GM18909 (cell line): ENCODE measurements around the gene RAB11FIP3.
A peak's percentile ranks its signal among the peaks of the same experiment; 100 is the strongest.

Experiments used
- ATAC-seq: cut with Tn5 transposase; IDR thresholded peaks from one replicate; pipeline ENCODE4 v1.9.1; 2021; ENCODE audit warnings: mild to moderate bottlenecking; ENCODE audit not compliant: unreplicated experiment, poor library complexity

RAB11FIP3 gene

DNA sequence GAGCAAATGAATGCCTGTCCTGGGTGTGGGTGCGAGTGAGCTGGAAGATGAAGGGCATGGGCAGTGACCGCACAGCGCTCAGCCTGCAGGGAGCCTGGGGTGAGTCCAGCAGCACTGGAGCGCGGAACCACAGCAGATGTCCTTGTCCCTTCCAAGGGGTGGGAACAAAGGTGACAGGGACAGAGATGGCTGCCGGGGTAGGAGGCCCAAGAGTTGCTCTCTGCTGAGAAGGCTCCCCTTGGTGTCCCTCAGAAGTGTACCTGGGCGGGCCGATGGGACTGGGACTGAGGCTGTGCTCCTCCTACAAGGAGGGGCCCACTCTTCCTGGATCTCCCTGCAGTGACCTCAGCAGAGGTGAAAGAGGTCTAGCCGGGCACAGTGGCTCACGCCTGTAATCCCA is 36.1 kb upstream of the RAB11FIP3 start:
- no peak for ATAC-seq

DNA sequence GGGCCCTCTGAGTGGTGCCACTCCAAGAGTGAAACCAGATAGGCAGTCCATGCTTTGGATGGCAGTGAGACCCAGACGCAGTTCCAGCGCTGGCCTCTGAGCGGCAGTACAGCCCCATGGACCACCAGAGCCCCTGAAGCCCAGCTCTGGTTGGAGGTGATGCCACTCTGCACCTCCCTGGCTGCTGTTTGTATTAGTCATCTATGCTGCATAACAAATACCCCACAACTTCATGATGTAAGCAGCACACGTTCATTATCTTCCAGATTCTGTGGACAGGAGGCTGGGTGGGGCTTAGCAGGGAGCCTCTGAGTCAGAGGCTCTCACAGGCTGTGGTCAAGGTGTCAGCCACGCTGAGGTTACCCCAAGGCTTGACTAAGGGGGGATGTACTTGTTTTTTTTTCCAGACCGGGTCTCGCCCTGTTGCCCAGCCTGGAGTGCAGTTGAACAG is 33.5 kb upstream of the RAB11FIP3 start:
- ATAC-seq, result no peak

DNA sequence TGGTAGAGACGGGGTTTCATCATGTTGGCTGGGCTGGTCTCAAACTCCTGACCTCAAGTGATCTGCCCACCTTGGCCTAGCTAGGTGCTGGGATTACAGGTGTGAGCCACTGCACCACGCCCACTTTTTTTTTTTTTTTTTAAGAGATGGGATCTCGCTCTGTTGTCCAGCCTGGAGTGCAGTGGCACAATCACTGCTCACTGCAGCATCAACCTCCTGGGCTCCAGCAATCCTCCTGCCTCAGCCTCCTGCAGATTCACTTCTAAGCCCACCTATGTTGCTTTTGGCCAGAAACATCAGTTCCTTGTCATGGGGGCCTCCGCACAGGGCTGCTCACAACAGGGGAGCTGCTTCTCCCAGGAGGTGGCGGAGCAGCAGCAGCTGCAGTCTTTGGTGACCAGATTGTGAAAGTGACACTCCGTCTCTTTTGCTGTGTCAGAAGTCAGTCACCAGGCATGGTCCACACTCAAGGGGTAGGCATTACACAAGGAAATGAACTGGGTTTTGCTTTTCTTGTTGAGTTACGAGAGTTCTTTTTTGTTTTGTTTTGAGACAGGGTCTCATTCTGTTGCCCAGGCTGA is 32.9 kb upstream of the RAB11FIP3 start:
- no peak for ATAC-seq

GRCh38 chr16:396199-396598 is 29.2 kb upstream of the RAB11FIP3 start:
- ATAC-seq, result no peak

DNA sequence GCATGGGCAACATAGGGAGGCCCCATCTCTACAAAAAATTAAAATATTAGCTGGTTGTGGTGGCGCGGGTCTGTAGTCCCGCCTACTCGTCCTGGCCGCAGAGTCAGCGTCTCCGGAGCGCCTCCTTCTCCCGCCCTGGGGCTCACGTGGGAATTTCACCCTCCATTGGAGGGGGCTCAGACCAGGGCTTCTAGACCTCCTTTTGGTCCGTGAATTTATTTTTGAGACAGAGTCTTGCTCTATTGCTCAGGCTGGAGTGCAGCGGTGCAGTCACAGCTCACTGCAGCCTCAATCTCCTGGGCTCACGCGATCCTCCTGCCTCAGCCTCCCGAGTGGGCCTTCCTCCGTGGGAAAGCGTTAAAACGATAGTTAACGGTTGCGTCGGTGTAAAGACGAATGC is 28.8 kb upstream of the RAB11FIP3 start:
- ATAC-seq, result no peak

- no peak for ATAC-seq
Observed at GRCh38 chr16:397135-397661, 28.3 kb upstream of the RAB11FIP3 start, which contains the start of gene NME4. Gene NME4 (plus strand): TSS chr16:397199. CDS start chr16:397223, 24 bp downstream.

DNA sequence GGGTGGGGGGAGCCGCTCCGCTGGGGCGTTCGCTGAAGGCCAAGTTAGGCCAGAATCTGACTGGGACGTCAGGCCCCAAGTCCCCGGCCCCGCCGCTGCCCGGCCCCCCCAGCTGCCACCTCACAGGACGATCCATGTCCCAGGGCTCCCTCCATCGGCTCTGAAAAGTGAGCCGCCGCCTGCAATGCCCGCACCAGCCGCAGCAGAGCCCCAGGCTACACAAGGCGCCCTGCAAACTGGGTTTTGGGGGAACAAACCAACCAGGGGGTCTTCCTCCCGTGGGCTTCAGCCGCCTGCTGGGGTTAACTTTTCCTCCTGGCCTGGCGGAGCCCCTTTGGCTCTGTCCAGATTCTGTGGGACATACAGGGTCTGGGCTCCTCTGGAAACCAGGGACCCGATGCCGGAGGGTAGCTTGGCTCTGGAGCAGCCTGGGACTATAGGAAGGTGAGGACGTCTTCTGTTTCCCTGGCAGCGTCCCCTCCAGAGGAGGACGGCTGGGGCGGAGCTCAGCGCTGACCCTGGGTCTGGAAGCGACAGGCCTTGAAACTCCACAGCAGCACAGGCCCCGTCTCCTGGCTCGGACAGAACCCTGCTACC is 27.6 kb upstream of the RAB11FIP3 start:
- ATAC-seq, result no peak

DNA sequence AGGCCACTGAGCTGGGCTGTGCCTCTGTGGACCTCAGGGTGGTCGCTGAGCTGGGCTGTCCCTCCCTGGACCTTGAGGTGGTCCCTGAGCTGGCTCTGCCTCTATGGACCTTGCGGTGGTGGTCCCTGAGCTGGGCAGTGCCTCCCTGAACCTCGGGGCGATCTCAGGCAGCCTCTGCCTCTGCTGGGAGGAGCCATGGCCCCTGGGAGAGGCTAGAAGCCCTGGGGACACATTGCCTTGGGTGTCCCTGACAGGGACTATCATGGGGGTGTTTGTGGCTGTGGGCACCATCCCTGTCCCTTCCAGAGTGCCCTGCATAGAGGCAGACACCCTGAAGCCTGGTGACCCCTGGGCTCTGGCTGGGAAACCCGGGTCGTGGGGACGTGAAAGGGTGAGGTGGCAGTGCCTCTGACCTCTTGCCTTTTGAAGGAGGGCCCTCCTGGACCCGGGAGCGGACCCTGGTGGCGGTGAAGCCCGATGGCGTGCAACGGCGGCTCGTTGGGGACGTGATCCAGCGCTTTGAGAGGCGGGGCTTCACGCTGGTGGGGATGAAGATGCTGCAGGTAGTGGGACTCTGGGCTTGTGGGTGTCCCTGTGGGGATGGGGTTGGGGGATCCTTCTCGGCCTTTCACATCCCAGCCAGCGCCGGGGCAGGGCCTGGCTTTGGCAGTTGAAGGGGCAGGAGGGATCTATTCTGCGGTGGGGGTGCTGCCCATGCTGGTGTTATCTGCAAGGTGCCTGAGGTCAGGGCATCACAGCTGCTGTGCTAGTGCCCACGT is 26.7 kb upstream of the RAB11FIP3 start:
- ATAC-seq, result no peak

GRCh38 chr16:399340-400019 is 26.0 kb upstream of the RAB11FIP3 start:
- no peak for ATAC-seq

DNA sequence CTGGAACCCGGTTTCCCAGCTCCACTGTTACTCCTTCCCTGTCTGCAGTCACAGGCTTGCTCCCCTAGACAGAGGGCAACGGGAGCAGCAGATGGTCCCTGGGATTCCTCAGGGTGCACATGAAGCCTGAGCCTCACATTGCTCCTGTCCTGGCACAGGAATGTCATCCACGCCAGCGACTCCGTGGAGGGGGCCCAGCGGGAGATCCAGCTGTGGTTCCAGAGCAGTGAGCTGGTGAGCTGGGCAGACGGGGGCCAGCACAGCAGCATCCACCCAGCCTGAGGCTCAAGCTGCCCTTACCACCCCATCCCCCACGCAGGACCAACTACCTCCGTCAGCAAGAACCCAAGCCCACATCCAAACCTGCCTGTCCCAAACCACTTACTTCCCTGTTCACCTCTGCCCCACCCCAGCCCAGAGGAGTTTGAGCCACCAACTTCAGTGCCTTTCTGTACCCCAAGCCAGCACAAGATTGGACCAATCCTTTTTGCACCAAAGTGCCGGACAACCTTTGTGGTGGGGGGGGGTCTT is 25.3 kb upstream of the RAB11FIP3 start:
- no peak for ATAC-seq

DNA sequence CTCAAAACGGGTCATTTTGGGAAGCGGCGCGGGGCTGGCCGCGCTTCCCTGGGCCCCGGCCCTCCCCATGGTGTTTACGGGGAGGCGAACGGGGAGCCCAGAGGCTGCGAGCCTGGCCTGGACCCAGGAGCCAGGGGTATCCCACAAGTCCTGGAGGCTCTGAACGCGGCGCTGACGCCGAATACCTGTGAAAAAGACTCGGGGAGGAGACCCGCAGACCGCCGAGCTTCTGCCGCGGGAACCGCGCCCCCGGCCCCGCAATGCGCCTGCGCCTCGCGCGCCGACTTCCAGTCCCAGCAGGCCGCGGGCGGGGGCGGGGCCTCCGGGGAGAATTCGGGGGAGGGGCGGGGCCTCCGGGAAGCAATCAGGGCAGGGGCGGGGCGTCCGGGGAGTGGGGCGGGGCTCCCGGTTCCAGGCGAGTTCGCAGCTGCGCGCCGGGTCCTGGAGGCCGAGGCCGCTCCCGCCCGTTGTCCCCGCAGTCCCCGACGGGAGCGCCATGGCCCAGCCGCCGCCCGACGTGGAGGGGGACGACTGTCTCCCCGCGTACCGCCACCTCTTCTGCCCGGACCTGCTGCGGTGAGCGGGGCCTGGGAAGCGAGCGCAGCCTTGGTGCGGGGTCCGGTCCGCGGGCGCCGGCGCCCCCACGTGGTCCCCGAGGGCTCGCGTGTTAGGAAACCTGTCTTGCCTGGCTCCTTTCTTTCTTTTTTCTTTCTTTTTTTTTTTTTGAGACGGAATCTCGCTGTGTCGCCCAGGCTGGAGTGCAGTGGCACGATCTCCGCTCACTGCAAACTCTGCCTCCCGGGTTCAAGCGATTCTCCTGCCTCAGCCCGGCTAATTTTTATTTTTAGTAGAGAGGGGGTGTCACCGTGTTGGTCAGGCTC is 23.7 kb upstream of the RAB11FIP3 start, which contains the start of gene DECR2:
TSS of gene DECR2 (plus strand) at position 418 of the 881 bp plus-strand sequence. CDS start at position 497, 79 bp downstream.
- ATAC-seq, result peak; percentile 55

- ATAC-seq, result no peak
Observed at GRCh38 chr16:404971-405486, 20.4 kb upstream of the RAB11FIP3 start.

GRCh38 chr16:405548-406506 is 19.6 kb upstream of the RAB11FIP3 start:
- ATAC-seq, result no peak

GRCh38 chr16:407253-407652 is 18.2 kb upstream of the RAB11FIP3 start:
- ATAC-seq, result no peak

DNA sequence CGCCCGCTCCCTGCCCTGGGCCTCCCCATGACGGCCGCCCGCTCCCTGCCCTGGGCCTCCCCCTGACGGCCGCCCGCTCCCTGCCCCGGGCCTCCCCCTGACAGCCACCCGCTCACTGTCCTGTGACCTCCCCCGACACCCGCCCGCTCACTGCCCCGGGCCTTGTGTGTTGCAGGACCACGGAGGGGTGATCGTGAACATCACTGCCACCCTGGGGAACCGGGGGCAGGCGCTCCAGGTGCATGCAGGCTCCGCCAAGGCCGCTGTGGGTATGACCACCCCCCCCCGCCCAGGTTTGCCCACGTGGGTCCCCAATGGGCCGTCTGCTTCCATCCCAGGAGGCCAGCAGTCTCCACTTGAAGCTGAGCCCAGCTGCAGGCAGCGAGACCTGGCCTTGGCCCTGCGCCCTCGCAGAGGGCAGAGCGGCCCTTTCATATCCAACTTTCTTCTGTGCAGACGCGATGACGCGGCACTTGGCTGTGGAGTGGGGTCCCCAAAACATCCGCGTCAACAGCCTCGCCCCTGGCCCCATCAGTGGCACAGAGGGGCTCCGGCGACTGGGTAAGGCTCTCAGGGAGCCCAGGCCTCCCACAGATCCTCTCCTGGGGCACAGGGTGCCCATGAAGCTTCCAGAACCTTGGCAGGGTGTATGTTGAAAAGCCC is 14.8 kb upstream of the RAB11FIP3 start:
- ATAC-seq, result no peak

GRCh38 chr16:411576-412265 is 13.7 kb upstream of the RAB11FIP3 start:
- ATAC-seq, result no peak
